Caco-2 (cell line): ENCODE results near the gene CDC37L1. TPM values are rescaled to one million over a fixed set of nuclear protein-coding genes. Genes with fewer than 3 reads are reported as not detected.

Experiments
- Bru-seq: library from RNA; stranded (reverse); fragments of 400-500 nt; gene quantifications from one replicate; lab custom pipeline; 2021; lab: Mats Ljungman, UMichigan
- BruChase-seq, 2 experiments: library from RNA; stranded (reverse); fragments of 400-500 nt; gene quantifications; one replicate each; lab custom pipeline; 2021; lab: Mats Ljungman, UMichigan
- BruUV-seq: library from RNA; stranded (reverse); fragments of 400-500 nt; replicated peaks from 2 replicates; lab custom pipeline; 2021; lab: Mats Ljungman, UMichigan
- CTCF ChIA-PET: fragments of 300-600 bp; sonication (Branson Sonifier 250); formaldehyde crosslinking; loops from one replicate; lab custom pipeline; 2022; ENCODE audit warnings: antibody characterized with exemption; lab: Charles Lee
- POLR2A ChIA-PET: fragments of 300-600 bp; sonication (Branson Sonifier 250); formaldehyde crosslinking; loops from one replicate; lab custom pipeline; 2022; ENCODE audit warnings: antibody characterized with exemption; lab: Charles Lee
- DNase-seq, 2 experiments: peaks; one replicate each; pipeline versions ENCODE4 v3.0.0 to v3.0.0-alpha.2; 2020 to 2022
- H3K27me3 ChIP-seq: replicated peaks from 2 replicates; pipeline ENCODE4 v1.6.0; 2011; ENCODE audit warnings: low read length; ENCODE audit not compliant: control insufficient read depth, insufficient read depth
- H3K36me3 ChIP-seq: 2 replicates; pipeline ENCODE4 v1.5.1; 2011; ENCODE audit warnings: low read length; ENCODE audit not compliant: control insufficient read depth, insufficient read depth
- H3K4me1 ChIP-seq: fragments of 250-450 bp; sonication (Bioruptor Pico); 2 replicates; pipeline ENCODE4 v1.5.1; 2020; ENCODE audit warnings: mild to moderate bottlenecking
- H3K4me3 ChIP-seq: 2 replicates; pipeline ENCODE4 v1.5.1; 2011; ENCODE audit warnings: low read depth, mild to moderate bottlenecking, control low read depth, low read length
- H3K9me3 ChIP-seq: fragments of 250-450 bp; sonication (Bioruptor Pico); 2 replicates; pipeline ENCODE4 v1.5.1; 2020; ENCODE audit warnings: mild to moderate bottlenecking, moderate library complexity
- H3K27ac Mint-ChIP-seq: one replicate; pipeline ENCODE4 v1.8.0; 2022; ENCODE audit warnings: mixed read lengths; ENCODE audit not compliant: unreplicated experiment
- H3K27me3 Mint-ChIP-seq: one replicate; pipeline ENCODE4 v1.8.0; 2022; ENCODE audit warnings: mixed read lengths; ENCODE audit not compliant: insufficient read depth, unreplicated experiment
- H3K36me3 Mint-ChIP-seq: one replicate; pipeline ENCODE4 v1.8.0; 2022; ENCODE audit warnings: mild to moderate bottlenecking, mixed read lengths; ENCODE audit not compliant: insufficient read depth, unreplicated experiment
- H3K4me1 Mint-ChIP-seq: one replicate; pipeline ENCODE4 v1.8.0; 2022; ENCODE audit warnings: low read depth, mixed read lengths; ENCODE audit not compliant: unreplicated experiment
- H3K4me3 Mint-ChIP-seq: one replicate; pipeline ENCODE4 v1.8.0; 2022; ENCODE audit warnings: mild to moderate bottlenecking, moderate library complexity, mixed read lengths; ENCODE audit not compliant: unreplicated experiment
- H3K9me3 Mint-ChIP-seq: one replicate; pipeline ENCODE4 v1.8.0; 2022; ENCODE audit warnings: mixed read lengths; ENCODE audit not compliant: unreplicated experiment
- CTCF ChIP-seq, 2 experiments: fragments of 200-600 bp in 1 of 2; IDR thresholded peaks; 1 replicate in 1 of 2; 2 replicates in 1 of 2; pipeline versions ENCODE4 v1.5.1 to v1.8.0; 2011 to 2022; ENCODE audit warnings: antibody characterized with exemption in 1 of 2, control low read depth in 1 of 2, inconsistent platforms in 1 of 2, low read depth in 1 of 2, low read length in 1 of 2, mild to moderate bottlenecking in 1 of 2, moderate library complexity in 1 of 2; ENCODE audit not compliant: insufficient read depth in 1 of 2, severe bottlenecking in 1 of 2, unreplicated experiment in 1 of 2
- intact Hi-C: fragments of 100-400 bp; cut with micrococcal nuclease; formaldehyde crosslinking; loops from one replicate; pipeline ENCODE4 v1.10.0; 2022; ENCODE audit not compliant: unreplicated experiment
- long read RNA-seq: library from polyadenylated mRNA; stranded (forward); transcript quantifications from one replicate; pipeline ENCODE4 v2.0.0, GENCODE V29; 2022
- total RNA-seq: library from RNA; stranded (reverse); gene quantifications from 2 replicates; pipeline ENCODE4 v1.2.3, GENCODE V29; 2022

CDC37L1 gene
- total RNA-seq (8.7 and 9.3 TPM in 2 replicates), Bru-seq, nascent RNA (percentile 66 among the genes with signal in this experiment), BruChase-seq, experiment 1, labeled RNA remaining after a 2-hour chase (percentile 66 among the genes with signal in this experiment), BruChase-seq, experiment 2, labeled RNA remaining after a 6-hour chase (percentile 47 among the genes with signal in this experiment)
- long read RNA-seq, transcript CDC37L1-201 (7 exons, 3,502 nt), result major isoform, 17 of 22 reads
- long read RNA-seq, partial matches to known transcripts, result 2 of 22 reads
- long read RNA-seq, other reads (novel, unspliced or antisense), result 3 of 22 reads

GRCh38 chr9:4679268-4680172 lies at the start of gene CDC37L1:
TSS of gene CDC37L1 (plus strand) at chr9:4679569. CDS start at chr9:4679768, 199 bp downstream.
- H3K27ac Mint-ChIP-seq, result no peak within 1 kb of the TSS
- POLR2A ChIA-PET, result interaction anchor here (1.0 kb wide), 1 partner anchor 13 kb away, joined by 5 read pairs; the partner anchor contains the start of gene SPATA6L

GRCh38 chr9:4630836-4631235 lies 48.5 kb upstream of the CDC37L1 start:
- no peaks in the 10 kb centered on the region for H3K36me3 Mint-ChIP-seq
- CTCF ChIA-PET, result no interaction called here
- DNase-seq, result no peak
- H3K27ac Mint-ChIP-seq, result no peak overlapping the region
- Histone ChIP-seq H3K36me3 (no peaks in the 10 kb centered on the region), H3K4me3 (no peak overlapping the region), H3K9me3 (no peaks in the 10 kb centered on the region), H3K27me3 (no peaks in the 10 kb centered on the region), H3K4me1 (no peaks in the 10 kb centered on the region)
- H3K4me1 Mint-ChIP-seq, result no peaks in the 10 kb centered on the region
- TF ChIP-seq CTCF (IDR thresholded peaks at IDR 0.05; ENCODE audit: insufficient read depth in 1 of 2, low read depth in 1 of 2, low read length in 1 of 2, severe bottlenecking in 1 of 2, unreplicated experiment in 1 of 2), result no peak
- intact Hi-C loops, result no loop called here
- H3K4me3 Mint-ChIP-seq, result no peak overlapping the region
- BruUV-seq, result no TSS peak
- POLR2A ChIA-PET, result no interaction called here
- no peaks in the 10 kb centered on the region for H3K27me3 Mint-ChIP-seq
- no peaks in the 10 kb centered on the region for H3K9me3 Mint-ChIP-seq

More at GRCh38 chr9:4679268-4680172, at the start of gene CDC37L1:
- DNase-seq, result peak; percentile 95 to 96
- Mint-ChIP-seq H3K4me3 (no peak within 1 kb of the TSS), H3K36me3 (no peaks in the 10 kb centered on the region), H3K9me3 (no peaks in the 10 kb centered on the region), H3K27me3 (no peaks in the 10 kb centered on the region), H3K4me1 (no peaks in the 10 kb centered on the region)
- no peaks in the 10 kb centered on the region for H3K27me3 ChIP-seq
- intact Hi-C loops, result loop anchor here (1.0 to 2.0 kb wide), 4 partner anchors 17 to 188 kb away; partner anchors contain the start of genes AK3 and PLPP6
- BruUV-seq, result no TSS peak
- peaks cover 12% of the 10 kb centered on the region for H3K4me1 ChIP-seq
- H3K4me3 ChIP-seq, result peak within 1 kb of the TSS; percentile 89
- no peaks in the 10 kb centered on the region for H3K36me3 ChIP-seq
- CTCF ChIA-PET, result interaction anchor here (0.7 to 0.8 kb wide), 2 partner anchors 17 to 579 kb away, joined by 3 to 7 read pairs; partner anchors contain the start of gene PLPP6
- H3K9me3 ChIP-seq, result no peaks in the 10 kb centered on the region
- TF ChIP-seq CTCF (IDR thresholded peaks at IDR 0.05; ENCODE audit: insufficient read depth in 1 of 2, low read depth in 1 of 2, low read length in 1 of 2, severe bottlenecking in 1 of 2, unreplicated experiment in 1 of 2), result peak; percentile 47 to 51

GRCh38 chr9:4638968-4639367 lies 40.4 kb upstream of the CDC37L1 start:
- TF ChIP-seq CTCF (IDR thresholded peaks at IDR 0.05; ENCODE audit: insufficient read depth in 1 of 2, low read depth in 1 of 2, low read length in 1 of 2, severe bottlenecking in 1 of 2, unreplicated experiment in 1 of 2), result no peak
- H3K4me3 ChIP-seq, result no peak overlapping the region
- no peaks in the 10 kb centered on the region for H3K9me3 Mint-ChIP-seq
- H3K36me3 Mint-ChIP-seq, result no peaks in the 10 kb centered on the region
- H3K4me1 ChIP-seq, result no peaks in the 10 kb centered on the region
- H3K27ac Mint-ChIP-seq, result no peak overlapping the region
- CTCF ChIA-PET, result interaction anchor here (1.5 to 2.3 kb wide), 2 partner anchors 252 to 256 kb away, joined by 8 to 11 read pairs; no protein-coding TSS in a partner anchor
- no peaks in the 10 kb centered on the region for H3K9me3 ChIP-seq
- H3K27me3 ChIP-seq, result no peaks in the 10 kb centered on the region
- no TSS peak for BruUV-seq
- no peaks in the 10 kb centered on the region for H3K27me3 Mint-ChIP-seq
- intact Hi-C loops, result no loop called here
- no peaks in the 10 kb centered on the region for H3K4me1 Mint-ChIP-seq
- POLR2A ChIA-PET, result no interaction called here
- no peak for DNase-seq
- no peaks in the 10 kb centered on the region for H3K36me3 ChIP-seq
- H3K4me3 Mint-ChIP-seq, result no peak overlapping the region
